ENCODE measurements around the gene OAS3. TPM values are rescaled to one million over a fixed set of nuclear protein-coding genes. Genes with fewer than 3 reads are reported as not detected.

Gene OAS3
- total RNA-seq, 1 experiment from 2014 or later: 29.5 TPM

GRCh38 chr12:112967858-112968257 lies 29.6 kb downstream of the OAS3 start:
- POLR2A ChIA-PET: no interaction called here

GRCh38 chr12:112969547-112970306 lies 31.5 kb downstream of the OAS3 start:
- H3K4me1 ChIP-seq (ENCODE audit: control insufficient read depth in 1 of 2, insufficient read depth in 2 of 2, low read length in 2 of 2): no peaks in the 10 kb centered on the region
- ChIA-PET POLR2A (no interaction called here), RAD21 (ENCODE audit: low non-redundant PET in 1 of 2, low total read pairs in 2 of 2, uncharacterized antibody in 2 of 2, unreplicated experiment in 2 of 2) (no interaction called here), CTCF (interaction anchor here (1.6 kb wide), 1 partner anchor 23 kb away, joined by 3 read pairs; no protein-coding TSS in a partner anchor)
- ATAC-seq (no peak), DNase-seq (ENCODE audit: low read depth, low spot score) (no peak)
- H3K27ac ChIP-seq (ENCODE audit: low read depth, low read length): no peak overlapping the region
- BruUV-seq (replicated peaks): no TSS peak
- no peaks in the 10 kb centered on the region for H3K9me2 ChIP-seq (ENCODE audit: insufficient read depth)
- H4K20me1 ChIP-seq (ENCODE audit: insufficient read depth): no peaks in the 10 kb centered on the region
- no peaks in the 10 kb centered on the region for H3K27me3 ChIP-seq (ENCODE audit: insufficient read depth, low read length)
- H3K4me2 ChIP-seq (ENCODE audit: low read length): no peak overlapping the region
- H3K9ac ChIP-seq (ENCODE audit: low read length): no peak overlapping the region
- H3K36me3 ChIP-seq (ENCODE audit: control insufficient read depth in 1 of 2, insufficient read depth in 2 of 2, low read length in 2 of 2): peaks cover 0 to 1% of the 10 kb centered on the region in 2 experiments; a peak in 1 of 4 replicates
- H3K4me3 ChIP-seq (replicated peaks in 1 of 2; ENCODE audit: low read depth in 1 of 2, low read length in 2 of 2): no peak overlapping the region
- no peaks in the 10 kb centered on the region for H3K9me3 ChIP-seq (ENCODE audit: control insufficient read depth in 1 of 2, insufficient read depth in 1 of 2, low read depth in 1 of 2, low read length in 2 of 2)
- intact Hi-C loops (cut with micrococcal nuclease): no loop called here
- H3K79me2 ChIP-seq (ENCODE audit: insufficient read depth, low read length): no peaks in the 10 kb centered on the region
- no peak overlapping the region for H2AFZ ChIP-seq (ENCODE audit: low read depth, low read length, poor library complexity, severe bottlenecking)
- TF ChIP-seq EZH2 (IDR thresholded peaks at IDR 0.05): no peak
- no peak for TF ChIP-seq RAD21 (IDR thresholded peaks at IDR 0.05; ENCODE audit: low read depth)
- TF ChIP-seq CTCF (IDR thresholded peaks at IDR 0.05 in 2 of 3, conservative IDR thresholded peaks at IDR 0.05 in 1 of 3; ENCODE audit: borderline replicate concordance in 1 of 3, insufficient read depth in 1 of 3, low read depth in 2 of 3, low read length in 2 of 3): no peak
- no peak for TF ChIP-seq YY1 (IDR thresholded peaks at IDR 0.05; ENCODE audit: extremely low read depth, insufficient replicate concordance, low read depth, low read length)
- TF ChIP-seq ELF1 (IDR thresholded peaks at IDR 0.05; ENCODE audit: borderline replicate concordance, low read depth): no peak
- no peak for TF ChIP-seq CEBPB (IDR thresholded peaks at IDR 0.05; ENCODE audit: low read depth)
- TF ChIP-seq POLR2A (IDR thresholded peaks at IDR 0.05; ENCODE audit: borderline replicate concordance, extremely low read depth, insufficient read depth, insufficient read length): no peak
- TF ChIP-seq ZNF274 (IDR thresholded peaks at IDR 0.05; ENCODE audit: low read depth, low read length): no peak
- no peak for TF ChIP-seq EGR1 (IDR thresholded peaks at IDR 0.05; ENCODE audit: low read depth)
- no peak for TF ChIP-seq ZBTB33 (IDR thresholded peaks at IDR 0.05; ENCODE audit: extremely low read depth, insufficient replicate concordance, low read length)
- no peak for TF ChIP-seq MAX (IDR thresholded peaks at IDR 0.05)
- TF ChIP-seq CBX3 (IDR thresholded peaks at IDR 0.05; ENCODE audit: low read depth): no peak
- no peak for TF ChIP-seq SP1 (IDR thresholded peaks at IDR 0.05; ENCODE audit: low read depth)

More at GRCh38 chr12:112967858-112968257, 29.6 kb downstream of the OAS3 start:
- ATAC-seq: no peak
- Histone ChIP-seq H3K4me2 (ENCODE audit: low read length) (no peak overlapping the region), H3K36me3 (ENCODE audit: control insufficient read depth in 1 of 2, insufficient read depth in 2 of 2, low read length in 2 of 2) (peaks cover 0 to 7% of the 10 kb centered on the region in 2 experiments; a peak in 1 of 4 replicates), H3K79me2 (ENCODE audit: insufficient read depth, low read length) (no peaks in the 10 kb centered on the region), H3K4me3 (replicated peaks in 1 of 2; ENCODE audit: low read depth in 1 of 2, low read length in 2 of 2) (no peak overlapping the region), H3K4me1 (ENCODE audit: control insufficient read depth in 1 of 2, insufficient read depth in 2 of 2, low read length in 2 of 2) (no peaks in the 10 kb centered on the region), H3K27me3 (ENCODE audit: insufficient read depth, low read length) (no peaks in the 10 kb centered on the region), H3K9ac (ENCODE audit: low read length) (no peak overlapping the region), H3K9me2 (ENCODE audit: insufficient read depth) (no peaks in the 10 kb centered on the region), H3K27ac (ENCODE audit: low read depth, low read length) (no peak overlapping the region), H2AFZ (ENCODE audit: low read depth, low read length, poor library complexity, severe bottlenecking) (no peak overlapping the region), H3K9me3 (ENCODE audit: control insufficient read depth in 1 of 2, insufficient read depth in 1 of 2, low read depth in 1 of 2, low read length in 2 of 2) (no peaks in the 10 kb centered on the region), H4K20me1 (ENCODE audit: insufficient read depth) (no peaks in the 10 kb centered on the region)
- DNase-seq (ENCODE audit: low read depth, low spot score): no peak
- no peak for TF ChIP-seq ZNF274 (IDR thresholded peaks at IDR 0.05; ENCODE audit: low read depth, low read length)
- TF ChIP-seq JUND (IDR thresholded peaks at IDR 0.05): no peak
- TF ChIP-seq ZFX (IDR thresholded peaks at IDR 0.05): no peak
- no peak for TF ChIP-seq POLR2AphosphoS5 (IDR thresholded peaks at IDR 0.05; ENCODE audit: low read depth, low read length)
- no peak for TF ChIP-seq MAX (IDR thresholded peaks at IDR 0.05)
- BruUV-seq (replicated peaks): no TSS peak
- intact Hi-C loops (cut with micrococcal nuclease): no loop called here
- ChIA-PET RAD21 (ENCODE audit: low non-redundant PET in 1 of 2, low total read pairs in 2 of 2, uncharacterized antibody in 2 of 2, unreplicated experiment in 2 of 2) (no interaction called here), CTCF (no interaction called here)
